ENCODE measurements around the gene HSD17B7. TPM values are rescaled to one million over a fixed set of nuclear protein-coding genes. Genes with fewer than 3 reads are reported as not detected.
"Not testable (repeated sequence)": the region's sequence is repeated elsewhere in the genome, so short reads cannot be mapped to it uniquely, and the experiment has no call there.

HSD17B7 gene
- 26.6 TPM for polyA plus RNA-seq

- Mint-ChIP-seq H3K27ac (peak within 1 kb of the TSS; percentile 86 to 97 (median 97)), H3K4me3 (peak within 1 kb of the TSS; percentile 92 to 99 (median 96))
- not testable (repeated sequence) for H3K36me3 Mint-ChIP-seq, H3K4me1 Mint-ChIP-seq, H3K9me3 Mint-ChIP-seq, H3K27me3 Mint-ChIP-seq
These were observed at the start of gene HSD17B7 for GRCh38 chr1:162790303-162790984. Gene HSD17B7, plus strand, starts transcription at chr1:162790702. Its CDS starts 99 bp downstream, at chr1:162790801.

- H3K4me3 Mint-ChIP-seq: no peak overlapping the region
- H3K27ac Mint-ChIP-seq: no peak overlapping the region
- no peaks in the 10 kb centered on the region for H3K4me1 Mint-ChIP-seq
- no peaks in the 10 kb centered on the region for H3K27me3 Mint-ChIP-seq
- H3K9me3 Mint-ChIP-seq: peaks cover 0 to 6% (median 0%) of the 10 kb centered on the region in 3 donors
- peaks cover 2% of the 10 kb centered on the region for H3K36me3 Mint-ChIP-seq
These were observed 49.7 kb upstream of the HSD17B7 start for GRCh38 chr1:162740755-162741154.

- peaks cover 0 to 5% (median 0%) of the 10 kb centered on the region in 3 donors for H3K9me3 Mint-ChIP-seq
- no peak overlapping the region for H3K27ac Mint-ChIP-seq
- peaks cover 2% of the 10 kb centered on the region for H3K36me3 Mint-ChIP-seq
- H3K27me3 Mint-ChIP-seq: no peaks in the 10 kb centered on the region
- H3K4me3 Mint-ChIP-seq: no peak overlapping the region
- no peaks in the 10 kb centered on the region for H3K4me1 Mint-ChIP-seq
These were observed 48.9 kb upstream of the HSD17B7 start for GRCh38 chr1:162741574-162741973.

- not testable (repeated sequence) for H3K4me3 Mint-ChIP-seq, H3K27ac Mint-ChIP-seq, H3K36me3 Mint-ChIP-seq, H3K9me3 Mint-ChIP-seq, H3K27me3 Mint-ChIP-seq, H3K4me1 Mint-ChIP-seq
These were observed 44.1 kb upstream of the HSD17B7 start for GRCh38 chr1:162746264-162746942.

- Mint-ChIP-seq H3K27me3 (no peaks in the 10 kb centered on the region), H3K27ac (no peak overlapping the region), H3K4me3 (no peak overlapping the region), H3K4me1 (no peaks in the 10 kb centered on the region), H3K9me3 (peaks cover 0 to 5% (median 4%) of the 10 kb centered on the region in 3 donors), H3K36me3 (no peaks in the 10 kb centered on the region)
These were observed 37.4 kb upstream of the HSD17B7 start for GRCh38 chr1:162753001-162753658.

GRCh38 chr1:162753998-162754585, 36.4 kb upstream of the HSD17B7 start:
- Mint-ChIP-seq H3K27ac (no peak overlapping the region), H3K9me3 (peaks cover 0 to 4% (median 2%) of the 10 kb centered on the region in 3 donors), H3K36me3 (no peaks in the 10 kb centered on the region), H3K27me3 (no peaks in the 10 kb centered on the region), H3K4me1 (no peaks in the 10 kb centered on the region), H3K4me3 (no peak overlapping the region)

GRCh38 chr1:162755306-162755705, 35.2 kb upstream of the HSD17B7 start:
- peaks cover 0 to 4% (median 2%) of the 10 kb centered on the region in 3 donors for H3K9me3 Mint-ChIP-seq
- no peak overlapping the region for H3K27ac Mint-ChIP-seq
- H3K36me3 Mint-ChIP-seq: no peaks in the 10 kb centered on the region
- H3K27me3 Mint-ChIP-seq: no peaks in the 10 kb centered on the region
- no peak overlapping the region for H3K4me3 Mint-ChIP-seq
- no peaks in the 10 kb centered on the region for H3K4me1 Mint-ChIP-seq

GRCh38 chr1:162756523-162756922, 34.0 kb upstream of the HSD17B7 start:
- Mint-ChIP-seq H3K4me3 (no peak overlapping the region), H3K36me3 (no peaks in the 10 kb centered on the region), H3K27ac (no peak overlapping the region), H3K4me1 (no peaks in the 10 kb centered on the region), H3K27me3 (no peaks in the 10 kb centered on the region), H3K9me3 (peaks cover 0 to 2% (median 0%) of the 10 kb centered on the region in 3 donors)

GRCh38 chr1:162757476-162757875, 33.0 kb upstream of the HSD17B7 start:
- Mint-ChIP-seq H3K4me1 (no peaks in the 10 kb centered on the region), H3K27me3 (no peaks in the 10 kb centered on the region), H3K27ac (no peak overlapping the region), H3K36me3 (no peaks in the 10 kb centered on the region), H3K9me3 (no peaks in the 10 kb centered on the region), H3K4me3 (no peak overlapping the region)

GRCh38 chr1:162765788-162766187, 24.7 kb upstream of the HSD17B7 start:
- Mint-ChIP-seq H3K36me3 (peaks cover 2% of the 10 kb centered on the region), H3K4me3 (no peak overlapping the region), H3K27me3 (no peaks in the 10 kb centered on the region), H3K9me3 (no peaks in the 10 kb centered on the region), H3K4me1 (no peaks in the 10 kb centered on the region), H3K27ac (no peak overlapping the region)

GRCh38 chr1:162772571-162773154, 17.8 kb upstream of the HSD17B7 start:
- H3K27me3 Mint-ChIP-seq: peaks cover 8% of the 10 kb centered on the region
- no peak overlapping the region for H3K27ac Mint-ChIP-seq
- no peak overlapping the region for H3K4me3 Mint-ChIP-seq
- no peaks in the 10 kb centered on the region for H3K9me3 Mint-ChIP-seq
- H3K36me3 Mint-ChIP-seq: no peaks in the 10 kb centered on the region
- H3K4me1 Mint-ChIP-seq: no peaks in the 10 kb centered on the region

- no peak overlapping the region for H3K4me3 Mint-ChIP-seq
- H3K9me3 Mint-ChIP-seq: no peaks in the 10 kb centered on the region
These were observed 16.5 kb upstream of the HSD17B7 start for GRCh38 chr1:162774007-162774406.

GRCh38 chr1:162779043-162779442, 11.5 kb upstream of the HSD17B7 start:
- Mint-ChIP-seq H3K27me3 (peaks cover 12% of the 10 kb centered on the region), H3K4me1 (no peaks in the 10 kb centered on the region), H3K9me3 (no peaks in the 10 kb centered on the region), H3K36me3 (peaks cover 4% of the 10 kb centered on the region), H3K27ac (no peak overlapping the region), H3K4me3 (no peak overlapping the region)

More at GRCh38 chr1:162774007-162774406, 16.5 kb upstream of the HSD17B7 start:
- Mint-ChIP-seq H3K27ac (no peak overlapping the region), H3K36me3 (peaks cover 2% of the 10 kb centered on the region), H3K4me1 (no peaks in the 10 kb centered on the region), H3K27me3 (peaks cover 8% of the 10 kb centered on the region)

- H3K27me3 Mint-ChIP-seq: peaks cover 6% of the 10 kb centered on the region
- H3K9me3 Mint-ChIP-seq: no peaks in the 10 kb centered on the region
- H3K27ac Mint-ChIP-seq: no peak overlapping the region
- H3K36me3 Mint-ChIP-seq: peaks cover 5% of the 10 kb centered on the region
- H3K4me3 Mint-ChIP-seq: no peak overlapping the region
- no peaks in the 10 kb centered on the region for H3K4me1 Mint-ChIP-seq
These were observed 7.8 kb upstream of the HSD17B7 start for GRCh38 chr1:162782671-162783070.

- H3K27me3 Mint-ChIP-seq, H3K36me3 Mint-ChIP-seq, H3K27ac Mint-ChIP-seq, H3K4me1 Mint-ChIP-seq, H3K4me3 Mint-ChIP-seq, H3K9me3 Mint-ChIP-seq: not testable (repeated sequence)
These were observed 5.6 kb upstream of the HSD17B7 start for GRCh38 chr1:162784926-162785325.

All from IgD-negative memory B cell (primary cell).